SK-N-MC (cell line): Measurements from ENCODE around the gene FAM83C.

Experiments used
- EZH2 ChIP-seq: fragments of 200-600 bp; sonication (generic); IDR thresholded peaks from one replicate; pipeline ENCODE4 v1.6.1; 2017; ENCODE audit warnings: antibody characterized with exemption
- FOXP2 ChIP-seq: optimal IDR thresholded peaks from 2 replicates; pipeline ENCODE3; 2011; ENCODE audit warnings: mild to moderate bottlenecking, moderate library complexity; ENCODE audit not compliant: insufficient read depth; ENCODE audit errors: extremely low read length, control extremely low read depth
- POLR2AphosphoS5 ChIP-seq: IDR thresholded peaks from 2 replicates; pipeline ENCODE4 v1.6.1; 2012; ENCODE audit warnings: mild to moderate bottlenecking, low read depth, low read length, borderline replicate concordance

DNA sequence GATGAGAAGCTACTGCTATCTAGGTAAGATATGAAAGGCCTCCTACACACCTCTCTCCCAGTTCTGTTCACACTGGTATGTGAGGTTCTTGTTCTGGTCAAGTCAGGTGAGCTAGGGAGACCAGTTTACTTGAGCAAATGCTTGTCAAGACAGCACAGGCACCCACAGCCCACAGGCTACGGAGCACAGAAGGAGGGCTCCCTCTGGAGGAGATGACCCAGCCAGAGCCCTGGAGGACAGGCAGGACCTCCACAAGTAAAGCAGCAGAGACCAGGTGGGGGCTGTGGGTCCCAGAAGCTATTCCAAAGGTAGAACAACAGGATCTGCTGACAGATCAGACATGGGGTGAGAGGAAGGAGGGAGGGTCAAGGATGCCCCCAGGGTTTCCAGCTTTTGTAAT, 27.5 kb downstream of the FAM83C start:
- TF ChIP-seq POLR2AphosphoS5 = no peak
- TF ChIP-seq FOXP2 = no peak
- no peak for TF ChIP-seq EZH2
